HCEC 1CT (cell line): ENCODE data around the gene TBC1D32.
A peak's percentile ranks its signal among the peaks of the same experiment; 100 is the strongest.
"Not testable (repeated sequence)": the region's sequence is repeated elsewhere in the genome, so short reads cannot be mapped to it uniquely, and the experiment has no call there.

Experiments
- DNase-seq: peaks from one replicate; pipeline ENCODE4 v3.0.0-alpha.2; 2017

The TBC1D32 gene, protein sequence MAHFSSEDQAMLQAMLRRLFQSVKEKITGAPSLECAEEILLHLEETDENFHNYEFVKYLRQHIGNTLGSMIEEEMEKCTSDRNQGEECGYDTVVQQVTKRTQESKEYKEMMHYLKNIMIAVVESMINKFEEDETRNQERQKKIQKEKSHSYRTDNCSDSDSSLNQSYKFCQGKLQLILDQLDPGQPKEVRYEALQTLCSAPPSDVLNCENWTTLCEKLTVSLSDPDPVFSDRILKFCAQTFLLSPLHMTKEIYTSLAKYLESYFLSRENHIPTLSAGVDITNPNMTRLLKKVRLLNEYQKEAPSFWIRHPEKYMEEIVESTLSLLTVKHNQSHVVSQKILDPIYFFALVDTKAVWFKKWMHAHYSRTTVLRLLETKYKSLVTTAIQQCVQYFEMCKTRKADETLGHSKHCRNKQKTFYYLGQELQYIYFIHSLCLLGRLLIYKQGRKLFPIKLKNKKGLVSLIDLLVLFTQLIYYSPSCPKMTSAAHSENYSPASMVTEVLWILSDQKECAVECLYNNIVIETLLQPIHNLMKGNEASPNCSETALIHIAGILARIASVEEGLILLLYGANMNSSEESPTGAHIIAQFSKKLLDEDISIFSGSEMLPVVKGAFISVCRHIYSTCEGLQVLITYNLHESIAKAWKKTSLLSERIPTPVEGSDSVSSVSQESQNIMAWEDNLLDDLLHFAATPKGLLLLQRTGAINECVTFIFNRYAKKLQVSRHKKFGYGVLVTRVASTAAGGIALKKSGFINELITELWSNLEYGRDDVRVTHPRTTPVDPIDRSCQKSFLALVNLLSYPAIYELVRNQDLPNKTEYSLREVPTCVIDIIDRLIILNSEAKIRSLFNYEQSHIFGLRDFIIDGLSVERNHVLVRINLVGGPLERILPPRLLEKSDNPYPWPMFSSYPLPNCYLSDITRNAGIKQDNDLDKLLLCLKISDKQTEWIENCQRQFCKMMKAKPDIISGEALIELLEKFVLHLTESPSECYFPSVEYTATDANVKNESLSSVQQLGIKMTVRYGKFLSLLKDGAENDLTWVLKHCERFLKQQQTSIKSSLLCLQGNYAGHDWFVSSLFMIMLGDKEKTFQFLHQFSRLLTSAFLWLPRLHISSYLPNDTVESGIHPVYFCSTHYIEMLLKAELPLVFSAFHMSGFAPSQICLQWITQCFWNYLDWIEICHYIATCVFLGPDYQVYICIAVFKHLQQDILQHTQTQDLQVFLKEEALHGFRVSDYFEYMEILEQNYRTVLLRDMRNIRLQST

DNA sequence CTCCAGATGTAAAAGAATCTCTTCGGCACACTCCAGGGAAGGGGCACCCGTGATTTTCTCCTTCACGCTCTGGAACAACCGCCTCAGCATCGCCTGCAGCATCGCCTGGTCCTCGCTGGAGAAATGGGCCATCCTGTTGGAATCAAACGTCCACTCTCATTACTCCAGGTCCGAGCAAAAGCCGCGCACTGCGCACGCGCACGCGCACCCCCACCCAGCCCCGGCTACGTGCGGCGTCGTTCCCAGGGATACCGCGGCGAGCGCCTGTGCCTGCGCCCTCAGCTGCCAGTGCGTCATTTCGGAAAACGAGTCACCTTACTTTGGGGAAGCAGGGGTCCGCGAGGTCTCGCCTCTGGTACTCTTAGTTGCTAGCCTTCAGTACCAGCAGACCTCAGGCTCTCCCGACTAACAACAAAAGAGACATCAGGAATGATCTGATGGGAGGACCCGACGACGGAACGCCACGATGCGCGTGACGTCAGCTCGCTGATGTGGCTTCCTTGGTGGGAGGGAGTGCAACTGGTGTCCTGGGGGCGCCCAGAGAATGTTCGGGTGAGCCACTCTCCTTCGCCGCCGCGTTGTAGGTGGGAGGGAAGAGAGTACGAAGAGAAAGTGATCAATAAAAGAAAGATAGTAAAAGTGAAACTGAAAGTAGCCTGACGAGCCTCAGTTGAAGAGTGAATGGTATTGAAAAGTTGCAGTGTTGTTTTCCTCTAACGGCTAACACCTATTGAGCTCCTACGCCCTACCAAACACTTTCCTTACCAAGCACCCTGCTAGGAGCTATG lies at the start of gene TBC1D32:
Gene TBC1D32, minus strand, starts transcription at position 182 of the 788 bp plus-strand sequence. Its CDS starts 50 bp downstream, at position 132.
- DNase-seq: peak; percentile 89

DNA sequence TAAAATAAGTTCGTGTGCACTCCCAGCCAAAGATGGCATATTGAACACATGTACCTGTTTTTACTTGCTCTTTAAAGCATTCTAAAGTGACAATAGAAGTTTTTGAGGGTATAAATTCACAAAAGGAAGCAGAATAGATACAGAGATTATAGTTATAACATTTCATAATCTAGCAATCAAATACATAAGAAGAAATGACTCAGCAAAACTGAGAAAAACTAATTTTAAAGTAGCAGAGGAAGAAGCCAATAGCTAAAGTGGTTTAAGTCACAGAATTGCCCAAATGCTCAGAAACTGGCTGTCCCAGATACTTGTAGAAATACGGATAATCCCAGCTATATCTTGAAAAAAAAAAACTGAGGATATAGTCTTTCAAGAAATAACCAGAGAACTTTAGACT lies 49.2 kb upstream of the TBC1D32 start:
- no peak for DNase-seq

DNA sequence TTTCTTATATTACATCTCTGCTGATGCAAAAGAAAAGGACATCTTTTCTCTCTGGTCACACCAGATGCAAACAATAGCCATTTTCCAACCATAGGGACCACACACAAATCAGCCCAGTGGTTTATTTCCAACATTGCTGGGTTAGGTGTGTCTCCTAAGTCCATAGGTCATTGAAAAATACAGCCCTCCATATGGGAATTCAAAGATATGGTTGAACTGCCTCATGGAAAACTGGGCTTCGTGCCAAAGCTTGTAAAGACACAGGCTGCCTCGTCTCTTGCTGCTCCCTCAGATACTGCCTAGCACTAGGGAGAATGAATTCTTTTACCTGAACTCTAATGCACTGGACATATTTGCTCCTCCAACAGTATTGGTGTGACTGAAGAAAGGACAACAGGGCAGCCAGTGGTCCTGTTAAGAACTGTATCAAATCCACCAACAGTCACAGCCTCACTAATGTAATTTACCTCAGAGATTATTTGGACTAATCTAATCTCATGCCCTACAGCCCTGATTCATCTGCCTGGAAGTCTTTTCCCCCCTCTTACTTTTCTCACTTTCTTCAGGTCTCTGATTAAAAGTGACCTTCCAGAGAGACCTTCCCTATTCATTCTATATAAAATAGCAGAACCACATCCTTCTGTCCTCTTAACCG lies 48.3 kb upstream of the TBC1D32 start:
- DNase-seq: no peak

DNA sequence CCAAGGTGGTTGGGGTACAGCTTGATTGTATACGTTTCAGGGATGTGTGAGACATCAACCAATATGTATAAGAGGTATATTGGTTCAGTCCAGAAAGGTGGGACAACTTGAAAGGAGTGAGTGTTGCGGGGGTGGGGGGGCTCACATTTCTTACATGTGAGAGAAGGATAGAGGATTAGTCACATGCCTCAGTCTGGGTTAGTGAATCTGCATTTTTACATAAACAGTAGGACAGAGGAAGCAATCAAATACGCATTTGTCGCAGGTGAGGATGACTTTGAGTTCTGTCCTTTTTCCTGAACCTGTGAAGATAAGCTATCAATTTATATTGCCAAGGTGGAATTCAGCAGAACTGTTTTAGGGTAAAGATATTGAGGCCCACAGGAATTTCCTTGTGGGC lies 42.1 kb upstream of the TBC1D32 start:
- no peak for DNase-seq

DNA sequence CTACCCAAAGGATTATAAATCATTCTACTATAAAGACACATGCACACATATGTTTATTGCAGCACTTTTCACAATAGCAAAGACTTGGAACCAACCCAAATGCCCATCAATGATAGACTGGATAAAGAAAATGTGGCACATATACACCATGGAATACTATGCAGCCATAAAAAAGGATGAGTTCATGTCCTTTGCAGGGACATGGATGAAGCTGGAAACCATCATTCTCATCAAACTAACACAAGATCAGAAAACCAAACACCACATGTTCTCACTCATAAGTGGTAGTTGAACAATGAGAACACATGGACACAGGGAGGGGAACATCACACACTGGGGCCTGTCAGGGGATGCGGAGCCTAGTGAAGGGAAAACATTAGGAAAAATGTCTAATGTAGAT lies 39.9 kb upstream of the TBC1D32 start:
- not testable (repeated sequence) for DNase-seq

DNA sequence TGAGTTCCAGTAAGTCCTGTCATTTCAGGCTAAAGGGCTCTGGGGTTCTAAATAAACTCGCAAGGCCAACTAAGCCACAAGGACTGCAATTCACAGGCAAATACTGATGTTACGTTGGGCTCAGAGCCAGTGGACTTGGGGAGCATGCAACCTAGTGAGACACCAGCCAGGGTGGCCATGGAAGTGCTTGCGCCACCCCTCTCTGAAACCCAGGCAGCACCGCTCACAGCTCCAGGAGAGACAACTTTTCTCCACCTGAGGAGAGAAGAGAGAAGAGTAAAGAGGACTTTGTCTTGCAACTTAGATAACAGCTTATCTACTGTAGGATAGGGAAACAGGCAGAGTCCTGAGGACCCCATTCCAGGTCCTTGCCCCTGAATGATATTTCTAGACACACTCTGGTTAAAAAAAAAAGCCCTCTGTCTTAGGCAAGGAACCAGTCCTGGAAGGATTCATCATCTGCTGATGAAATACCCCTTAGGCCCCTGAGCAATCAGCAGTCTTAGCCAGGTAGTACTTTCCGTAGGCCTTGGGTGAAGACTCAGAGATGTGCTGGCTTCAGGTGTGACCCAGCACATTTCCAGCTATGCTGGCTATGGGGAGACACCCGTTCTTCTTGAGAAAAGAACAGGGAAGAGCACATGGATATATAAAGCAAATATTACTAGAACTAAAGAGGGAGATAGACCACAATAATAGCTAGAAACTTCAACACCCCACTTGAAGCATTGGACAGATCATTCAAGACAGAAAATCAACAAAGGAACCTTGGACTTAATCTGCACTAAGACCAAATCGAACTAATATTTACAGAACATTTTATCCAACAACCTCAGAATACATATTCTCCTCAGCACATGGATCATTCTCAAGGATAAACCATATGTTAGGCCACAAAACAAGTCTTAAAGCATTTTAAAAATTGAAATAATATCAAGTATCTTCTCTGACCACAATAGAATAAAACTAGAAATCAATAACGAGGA lies 31.5 kb upstream of the TBC1D32 start:
- DNase-seq: no peak

DNA sequence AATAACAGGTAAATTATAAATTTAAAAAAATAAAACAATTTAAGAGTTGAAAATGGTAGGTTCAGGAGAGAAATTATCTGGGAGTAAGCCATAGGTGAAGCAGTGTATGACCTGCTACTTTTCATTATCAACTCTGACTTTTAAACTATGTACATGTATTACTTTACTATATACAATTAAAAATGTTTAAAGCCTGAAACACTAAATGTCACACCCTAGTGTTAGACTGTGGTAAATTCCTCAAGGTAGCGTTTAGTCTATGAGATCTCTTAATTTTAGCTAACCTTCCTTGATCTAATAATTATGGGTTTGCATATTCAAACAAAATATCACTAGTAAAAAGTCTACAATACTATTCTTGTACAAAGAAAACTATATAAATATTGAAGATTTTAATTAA lies 22.3 kb upstream of the TBC1D32 start:
- DNase-seq: no peak

DNA sequence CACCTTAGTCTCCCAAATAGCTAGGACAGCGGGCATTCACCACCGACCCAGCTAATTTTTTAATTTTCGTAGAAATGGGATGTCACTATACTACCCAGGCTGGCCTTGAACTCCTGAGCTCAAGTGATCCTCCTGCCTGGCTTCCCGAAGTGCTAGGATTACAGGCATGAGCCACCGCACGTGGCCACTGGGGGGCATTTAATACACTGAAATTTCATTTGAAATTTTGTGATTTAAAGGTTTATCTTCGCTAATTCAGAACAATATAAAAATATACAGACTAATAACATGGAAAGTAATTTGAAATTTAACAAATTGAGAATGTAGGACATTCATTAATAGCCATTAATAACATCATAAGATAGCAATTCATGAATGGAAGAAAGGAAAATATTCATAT lies 20.5 kb upstream of the TBC1D32 start:
- DNase-seq: peak; percentile 5

DNA sequence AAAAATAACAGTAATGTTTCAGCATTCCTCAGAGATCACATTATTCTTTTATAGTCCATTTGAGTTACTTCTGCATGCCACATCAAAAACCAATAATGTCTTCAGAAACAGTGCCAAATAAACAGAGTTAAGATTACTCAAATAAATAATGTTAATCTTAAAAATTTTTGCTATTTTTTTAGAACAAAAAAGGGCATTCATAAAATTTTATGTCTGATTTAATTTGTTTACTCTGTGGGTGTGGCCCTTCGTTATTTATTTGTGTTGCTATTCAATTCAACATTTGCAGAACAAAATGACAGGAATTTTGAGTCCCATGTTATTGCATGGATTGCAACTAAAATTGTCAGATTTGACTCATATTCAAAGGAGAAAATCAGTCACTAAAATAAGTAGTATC lies 18.7 kb upstream of the TBC1D32 start:
- no peak for DNase-seq

DNA sequence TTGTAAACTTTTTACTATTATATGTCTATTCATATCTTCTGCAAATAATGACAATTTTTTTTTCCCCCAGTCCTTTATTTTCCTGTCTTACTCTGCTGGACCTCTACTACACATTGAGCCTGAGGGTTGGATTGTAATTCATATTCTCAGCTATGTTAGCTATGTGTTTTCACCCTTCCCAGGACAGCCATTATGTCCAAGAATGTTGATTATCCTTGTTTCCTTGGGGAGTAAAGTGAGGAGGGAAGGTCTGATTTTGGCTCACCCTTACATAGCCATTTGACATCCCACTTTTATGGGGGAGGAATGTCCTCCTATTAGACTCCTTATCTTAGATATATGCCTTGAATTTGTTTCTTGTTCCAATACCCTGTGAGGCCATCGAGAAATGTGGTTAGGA lies 17.6 kb upstream of the TBC1D32 start:
- DNase-seq: no peak

DNA sequence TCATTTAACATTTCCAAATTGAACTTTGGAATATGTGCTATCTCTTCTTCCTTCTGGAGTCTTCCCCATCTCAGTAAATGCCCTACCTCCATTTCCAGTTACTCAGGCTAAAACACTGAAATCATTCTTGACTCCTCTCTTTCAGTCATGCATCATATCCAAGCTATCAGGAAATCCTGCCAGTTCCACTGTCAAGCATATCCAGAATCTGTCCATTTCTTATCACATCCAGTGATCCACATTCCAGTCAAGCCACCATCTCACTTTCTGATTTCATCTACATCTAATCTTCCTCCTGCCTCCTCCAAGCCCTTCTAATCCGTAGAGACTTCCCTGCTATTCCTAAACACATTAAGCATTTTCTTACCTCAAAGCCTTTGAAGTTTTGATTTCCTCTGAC lies 15.3 kb upstream of the TBC1D32 start:
- DNase-seq: no peak

DNA sequence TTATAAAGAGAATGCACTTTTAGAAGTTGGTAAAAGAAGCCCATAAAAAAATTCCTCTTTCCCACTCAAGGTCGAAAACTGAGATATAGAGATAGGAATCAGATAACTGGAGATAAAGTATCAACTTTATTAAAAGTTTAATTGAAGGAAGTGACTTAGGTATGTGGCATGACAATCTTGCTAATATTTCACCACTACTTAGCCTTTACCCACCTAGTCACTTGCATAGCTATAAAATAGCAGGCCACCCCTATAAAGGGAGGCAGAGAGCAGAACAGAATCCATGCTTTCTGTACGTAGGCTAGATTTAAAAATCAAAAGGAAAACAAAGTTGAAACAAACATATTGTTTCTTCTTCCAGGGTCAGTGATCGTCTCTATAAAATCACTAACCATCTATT lies 13.2 kb upstream of the TBC1D32 start:
- DNase-seq: no peak

DNA sequence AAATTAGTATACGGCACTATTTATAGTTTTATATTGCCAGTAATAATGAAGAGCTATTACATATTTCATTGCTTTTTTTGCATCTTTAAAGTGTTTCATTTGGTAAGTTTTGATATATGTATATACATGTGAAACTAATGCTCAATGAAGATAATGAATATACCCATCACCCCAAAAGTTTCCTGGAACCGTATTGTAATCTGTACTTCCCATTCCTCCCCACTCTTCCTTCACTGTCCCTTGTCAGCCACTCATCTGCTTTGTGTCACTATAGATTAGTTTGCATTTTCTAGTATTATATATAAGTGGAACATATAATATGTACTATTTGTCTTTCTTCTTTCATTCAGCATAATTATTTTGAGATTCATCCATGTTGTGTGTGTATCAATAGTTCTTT lies 10.3 kb upstream of the TBC1D32 start:
- no peak for DNase-seq

DNA sequence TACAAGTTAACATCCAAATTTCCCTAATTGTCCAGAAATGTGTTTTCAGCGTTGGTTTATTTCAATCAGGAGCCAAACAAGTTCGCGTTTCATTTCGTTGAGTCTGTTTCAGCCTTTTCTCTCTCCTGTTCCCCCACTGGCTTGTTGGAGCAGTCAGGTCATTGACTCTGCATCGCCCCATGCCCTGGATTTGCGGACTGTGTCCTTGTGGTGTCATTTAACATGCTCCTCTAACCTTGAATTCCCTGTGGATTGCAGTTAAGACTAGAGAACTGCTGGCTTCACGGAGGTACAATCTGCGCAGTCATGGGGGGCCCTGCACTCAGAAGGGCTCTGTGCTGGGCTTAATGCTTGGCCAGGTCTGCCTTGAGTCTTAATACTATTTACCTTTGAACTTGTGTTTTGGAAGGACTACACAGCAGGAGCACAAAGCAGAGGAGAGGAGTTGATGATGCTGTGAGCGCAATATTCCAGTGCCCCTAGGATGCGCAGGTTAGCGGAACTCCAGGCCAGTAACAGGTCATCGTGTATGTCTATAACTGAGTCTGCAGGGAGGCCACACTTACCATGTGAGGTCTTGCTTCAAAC lies 5.5 kb upstream of the TBC1D32 start:
- DNase-seq: no peak

DNA sequence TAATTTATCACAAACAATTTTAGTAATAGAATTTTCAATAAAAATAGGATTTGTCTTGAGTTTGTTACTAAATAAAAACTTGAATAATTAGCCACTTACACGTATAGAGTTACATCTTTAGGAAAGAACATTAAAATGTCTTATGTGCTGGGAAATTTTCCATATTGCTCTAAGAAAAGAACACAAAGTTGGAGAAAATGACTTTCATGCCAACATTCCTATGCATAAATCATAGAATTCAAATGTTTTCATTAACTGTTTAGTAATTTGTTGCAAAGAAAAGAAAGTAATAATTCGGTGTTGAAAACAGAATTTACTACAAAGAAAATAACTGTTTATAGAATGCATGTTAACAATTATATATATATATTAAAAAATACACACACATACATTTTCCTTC lies 4.7 kb upstream of the TBC1D32 start:
- DNase-seq: no peak

DNA sequence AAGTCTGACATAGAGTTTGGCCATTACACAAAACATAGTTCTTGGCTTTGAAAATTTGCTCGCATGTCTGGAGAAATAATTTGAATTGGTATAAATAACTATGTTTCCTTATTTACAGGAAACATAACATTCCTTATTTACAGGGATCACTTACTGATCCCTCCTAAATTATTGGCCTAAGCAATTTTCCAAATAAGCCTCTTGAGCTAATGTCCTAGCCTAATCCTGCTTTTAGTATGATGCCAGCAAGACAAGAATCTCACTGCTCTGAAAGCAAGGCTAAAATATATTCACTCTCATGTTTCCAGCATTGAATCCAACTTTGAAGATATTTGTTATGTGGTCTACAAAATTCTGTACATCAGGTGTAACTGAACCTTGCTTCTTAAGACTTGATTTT lies 4.1 kb upstream of the TBC1D32 start:
- no peak for DNase-seq

DNA sequence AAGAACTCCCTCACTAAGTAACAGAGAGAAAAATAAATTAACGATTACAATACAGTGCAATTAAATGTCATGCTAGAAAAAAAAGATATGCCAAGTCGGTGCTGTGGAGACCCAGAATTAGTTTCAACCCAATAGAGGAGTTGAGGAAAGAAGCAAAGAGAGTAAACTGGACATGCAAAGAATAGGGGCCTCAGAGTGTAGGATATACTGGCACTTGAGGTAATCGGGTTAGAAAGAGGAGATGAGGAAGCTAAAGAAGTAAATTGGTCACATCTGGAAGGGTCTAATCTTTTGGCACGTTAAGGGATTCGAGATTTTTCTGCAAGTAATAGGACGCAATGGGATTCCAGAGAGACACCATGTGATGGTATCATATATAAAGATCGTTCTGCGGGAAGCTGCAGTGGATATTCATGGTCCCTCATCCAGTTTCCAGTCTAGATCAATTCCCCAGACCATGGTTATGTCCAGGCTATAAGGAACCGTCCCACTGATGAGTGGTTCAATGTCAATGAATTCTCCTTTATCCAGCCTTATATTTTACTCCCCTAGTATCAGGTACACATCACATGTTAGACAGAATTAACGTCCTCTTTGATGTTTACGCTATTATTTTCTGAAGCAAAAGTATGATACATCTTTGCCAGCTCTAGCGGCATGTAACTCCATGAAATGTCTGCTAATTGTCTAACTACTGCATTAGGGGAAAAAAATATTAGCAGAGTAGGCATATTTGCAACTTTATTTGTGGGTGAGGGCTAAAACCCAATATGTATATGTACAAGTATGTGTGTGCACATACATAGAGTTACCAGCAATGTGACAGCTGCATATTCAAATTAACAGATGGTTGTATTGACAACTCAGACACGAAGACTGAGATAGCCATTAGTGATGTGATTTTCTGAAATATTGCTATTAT lies 1.1 kb upstream of the TBC1D32 start:
- DNase-seq: peak; percentile 18

DNA sequence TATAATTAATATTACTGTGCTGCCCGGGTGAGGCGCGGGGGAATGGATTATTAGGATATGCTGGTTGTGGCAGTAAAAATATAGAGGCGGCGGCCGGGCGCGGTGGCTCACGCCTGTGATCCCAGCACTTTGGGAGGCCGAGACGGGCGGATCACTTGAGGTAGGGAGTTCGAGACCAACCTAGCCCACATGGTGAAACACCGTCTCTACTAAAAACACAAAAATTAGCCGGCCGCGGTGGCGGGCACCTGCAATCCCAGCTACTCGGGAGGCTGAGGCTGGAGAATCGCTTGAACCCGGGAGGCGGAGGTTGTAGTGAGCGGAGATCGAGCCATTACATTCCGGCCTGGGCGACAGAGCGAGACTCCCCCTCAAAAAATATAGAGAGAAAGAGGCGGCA lies 586 bp downstream of the TBC1D32 start:
- DNase-seq: not testable (repeated sequence)

DNA sequence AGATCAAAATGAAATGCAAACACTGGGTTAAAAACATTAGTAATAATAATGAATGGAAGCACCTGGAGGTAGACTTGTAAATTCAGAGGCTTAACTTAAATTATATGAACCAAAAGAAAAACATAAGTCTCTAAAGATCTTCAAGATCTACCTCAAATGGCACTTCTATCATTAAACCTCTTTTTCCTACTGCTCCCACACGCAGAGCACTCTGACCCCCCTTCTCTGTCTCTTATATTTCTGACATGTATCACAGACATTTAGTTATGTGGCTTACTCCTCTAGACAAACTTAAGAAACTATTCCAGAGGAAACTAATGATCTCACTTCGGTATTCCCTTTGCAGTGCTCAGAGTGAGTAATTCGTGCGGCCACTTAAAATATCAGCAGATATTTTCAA lies 1.1 kb downstream of the TBC1D32 start:
- no peak for DNase-seq
